ENCODE data around the gene LZTS3. TPM values are rescaled to one million over a fixed set of nuclear protein-coding genes. Genes with fewer than 3 reads are reported as not detected.
A peak's percentile ranks its signal among the peaks of the same experiment; 100 is the strongest.

Gene LZTS3
- total RNA-seq, 1 donor from 2014 or later: 0.84 TPM

- H3K9me3 Mint-ChIP-seq: no peaks in the 10 kb centered on the region
- CTCF ChIA-PET: no interaction called here
Observed at GRCh38 chr20:3204124-3204794, 30.9 kb upstream of the LZTS3 start, which contains the start of gene DDRGK1. Gene DDRGK1 (minus strand): TSS chr20:3204682. CDS start chr20:3204627, 55 bp downstream.

GRCh38 chr20:3203315-3204123 lies 30.2 kb upstream of the LZTS3 start:
- Mint-ChIP-seq H3K4me3 (peak overlapping the region; percentile 97), H3K27ac (peak overlapping the region; percentile 94), H3K4me1 (peaks cover 18% of the 10 kb centered on the region), H3K9me3 (no peaks in the 10 kb centered on the region), H3K27me3 (no peaks in the 10 kb centered on the region), H3K36me3 (ENCODE audit: low read depth) (peaks cover 35% of the 10 kb centered on the region)
- ATAC-seq (ENCODE audit: low read depth) (no peak), DNase-seq (no peak)
- no peak for TF ChIP-seq CTCF (IDR thresholded peaks at IDR 0.05)
- ChIA-PET CTCF (no interaction called here), POLR2A (interaction anchor here (0.6 to 1.6 kb wide), 3 partner anchors 44 to 110 kb away, joined by 3 to 4 read pairs (median 3); partner anchors contain the start of genes FASTKD5 and UBOX5)
- intact Hi-C loops (cut with micrococcal nuclease): loop anchor here (1.0 to 10.0 kb wide), 5 partner anchors 31 to 561 kb away; partner anchors contain the start of genes ADISSP, FASTKD5, LZTS3 and SLC4A11

More at GRCh38 chr20:3204124-3204794, 30.9 kb upstream of the LZTS3 start, which contains the start of gene DDRGK1:
- Mint-ChIP-seq H3K27ac (peak within 1 kb of the TSS; percentile 94), H3K36me3 (ENCODE audit: low read depth) (peaks cover 31% of the 10 kb centered on the region), H3K4me3 (peak within 1 kb of the TSS; percentile 97), H3K27me3 (no peaks in the 10 kb centered on the region), H3K4me1 (peaks cover 22% of the 10 kb centered on the region)
- peak; percentile 93 for DNase-seq
- no peak for TF ChIP-seq CTCF (IDR thresholded peaks at IDR 0.05)
- POLR2A ChIA-PET: interaction anchor here (0.6 to 1.6 kb wide), 4 partner anchors 28 to 833 kb away, joined by 3 to 4 read pairs (median 4); partner anchors contain the start of genes FASTKD5 and UBOX5
- intact Hi-C loops (cut with micrococcal nuclease): loop anchor here (1.0 to 10.0 kb wide), 5 partner anchors 31 to 561 kb away; partner anchors contain the start of genes ADISSP, FASTKD5, LZTS3 and SLC4A11
- peak; percentile 93 for ATAC-seq (ENCODE audit: low read depth)

GRCh38 chr20:3202965-3203314 lies 29.6 kb upstream of the LZTS3 start:
- Mint-ChIP-seq H3K4me3 (peak overlapping the region; percentile 32), H3K27me3 (no peaks in the 10 kb centered on the region), H3K36me3 (ENCODE audit: low read depth) (peaks cover 36% of the 10 kb centered on the region), H3K27ac (no peak overlapping the region), H3K9me3 (no peaks in the 10 kb centered on the region), H3K4me1 (peaks cover 13% of the 10 kb centered on the region)
- ChIA-PET POLR2A (interaction anchor here (0.6 kb wide), 1 partner anchor 58 kb away, joined by 3 read pairs; no protein-coding TSS in a partner anchor), CTCF (no interaction called here)
- TF ChIP-seq CTCF (IDR thresholded peaks at IDR 0.05): no peak
- ATAC-seq (ENCODE audit: low read depth): no peak
- intact Hi-C loops (cut with micrococcal nuclease): loop anchor here (5.0 to 10.0 kb wide), 2 partner anchors 46 to 562 kb away; partner anchors contain the start of genes ADISSP, FASTKD5 and UBOX5
- no peak for DNase-seq

DNA sequence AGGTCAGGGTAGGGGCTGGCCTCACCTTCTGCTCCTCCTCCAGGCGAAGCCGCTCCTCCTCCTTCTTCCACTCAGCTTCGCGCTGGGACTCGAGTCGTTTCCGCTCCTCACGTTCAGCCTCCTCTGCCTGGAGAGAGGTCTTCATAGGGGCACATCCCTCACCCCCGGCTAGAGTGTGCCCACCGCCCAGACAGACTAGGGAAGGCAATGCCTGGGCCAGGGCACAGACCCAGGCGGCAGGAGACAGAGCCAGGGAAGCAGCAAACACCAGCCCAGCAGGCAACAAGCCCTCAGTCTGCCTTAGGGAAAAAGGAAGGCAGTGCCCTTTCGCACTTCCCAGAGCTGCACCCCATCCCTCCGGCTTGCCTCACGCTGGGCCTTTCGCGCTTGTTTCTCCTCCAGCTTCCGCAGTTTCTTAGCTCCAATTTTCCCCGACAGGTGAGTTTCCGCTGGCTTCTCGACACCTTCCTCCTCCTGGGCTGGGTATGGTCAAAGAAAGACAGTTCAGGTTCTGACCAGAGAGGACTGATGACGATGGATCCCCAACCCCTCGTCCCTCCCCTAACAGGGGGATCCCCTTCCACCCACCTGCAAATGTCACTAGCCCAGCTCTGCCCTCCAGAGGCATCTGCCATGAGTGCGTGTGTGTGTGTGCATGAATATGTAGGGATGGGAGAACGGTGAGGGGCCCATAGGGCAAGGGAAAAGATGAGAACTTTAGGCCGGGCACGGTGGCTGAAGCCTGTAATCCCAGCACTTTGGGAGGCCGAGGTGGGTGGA lies 26.8 kb upstream of the LZTS3 start:
- TF ChIP-seq CTCF (IDR thresholded peaks at IDR 0.05): no peak
- Mint-ChIP-seq H3K4me3 (no peak overlapping the region), H3K27ac (no peak overlapping the region), H3K4me1 (peaks cover 13% of the 10 kb centered on the region), H3K36me3 (ENCODE audit: low read depth) (peaks cover 61% of the 10 kb centered on the region), H3K9me3 (no peaks in the 10 kb centered on the region), H3K27me3 (no peaks in the 10 kb centered on the region)
- ChIA-PET POLR2A (no interaction called here), CTCF (no interaction called here)
- ATAC-seq (ENCODE audit: low read depth) (no peak), DNase-seq (no peak)
- intact Hi-C loops (cut with micrococcal nuclease): loop anchor here (5.0 to 10.0 kb wide), 2 partner anchors 43 to 565 kb away; partner anchors contain the start of genes ADISSP, FASTKD5 and UBOX5
